ENCODE results near the gene PHACTR2.
A peak's percentile ranks its signal among the peaks of the same experiment; 100 is the strongest.

The PHACTR2 gene

GRCh38 chr6:143823548-143823947, 145.8 kb downstream of the PHACTR2 start:
- Histone ChIP-seq H3K9me3 (ENCODE audit: control insufficient read depth, low read length) (no peaks in the 10 kb centered on the region), H3K4me1 (ENCODE audit: control insufficient read depth, insufficient read depth, low read length) (no peaks in the 10 kb centered on the region), H3K27ac (ENCODE audit: insufficient read depth, low read depth, low read length, poor library complexity, severe bottlenecking) (no peak overlapping the region), H3K36me3 (ENCODE audit: control insufficient read depth, insufficient read depth, low read length) (no peaks in the 10 kb centered on the region), H3K27me3 (ENCODE audit: control insufficient read depth, insufficient read depth, low read length, poor library complexity, severe bottlenecking) (no peaks in the 10 kb centered on the region), H3K4me3 (ENCODE audit: insufficient read depth, low read depth, low read length) (no peak overlapping the region)
- 92 to 94% methylated on average over 6 of the region's 6 CpGs for WGBS, 2 experiments

GRCh38 chr6:143828572-143828971, 150.8 kb downstream of the PHACTR2 start:
- H3K9me3 ChIP-seq (ENCODE audit: control insufficient read depth, low read length), result no peaks in the 10 kb centered on the region
- H3K4me3 ChIP-seq (ENCODE audit: insufficient read depth, low read depth, low read length), result no peak overlapping the region
- H3K27me3 ChIP-seq (ENCODE audit: control insufficient read depth, insufficient read depth, low read length, poor library complexity, severe bottlenecking), result no peaks in the 10 kb centered on the region
- no peaks in the 10 kb centered on the region for H3K36me3 ChIP-seq (ENCODE audit: control insufficient read depth, insufficient read depth, low read length)
- H3K27ac ChIP-seq (ENCODE audit: insufficient read depth, low read depth, low read length, poor library complexity, severe bottlenecking), result no peak overlapping the region
- no peaks in the 10 kb centered on the region for H3K4me1 ChIP-seq (ENCODE audit: control insufficient read depth, insufficient read depth, low read length)

- Histone ChIP-seq H3K4me3 (ENCODE audit: insufficient read depth, low read depth, low read length) (no peak overlapping the region), H3K9me3 (ENCODE audit: control insufficient read depth, low read length) (no peaks in the 10 kb centered on the region), H3K27ac (ENCODE audit: insufficient read depth, low read depth, low read length, poor library complexity, severe bottlenecking) (no peak overlapping the region), H3K4me1 (ENCODE audit: control insufficient read depth, insufficient read depth, low read length) (no peaks in the 10 kb centered on the region), H3K36me3 (ENCODE audit: control insufficient read depth, insufficient read depth, low read length) (no peaks in the 10 kb centered on the region), H3K27me3 (ENCODE audit: control insufficient read depth, insufficient read depth, low read length, poor library complexity, severe bottlenecking) (no peaks in the 10 kb centered on the region)
- 97 to 98% methylated on average over 1 to 2 of the region's 2 CpGs for WGBS, 2 experiments
These were observed 158.4 kb downstream of the PHACTR2 start for GRCh38 chr6:143836150-143836549.

- H3K27ac ChIP-seq (ENCODE audit: insufficient read depth, low read depth, low read length, poor library complexity, severe bottlenecking), result no peak overlapping the region
- no peaks in the 10 kb centered on the region for H3K9me3 ChIP-seq (ENCODE audit: control insufficient read depth, low read length)
- WGBS, 2 experiments, result 90 to 95% methylated on average over 3 to 4 of the region's 5 CpGs
- peaks cover 3% of the 10 kb centered on the region for H3K4me1 ChIP-seq (ENCODE audit: control insufficient read depth, insufficient read depth, low read length)
- no peak overlapping the region for H3K4me3 ChIP-seq (ENCODE audit: insufficient read depth, low read depth, low read length)
- no peaks in the 10 kb centered on the region for H3K36me3 ChIP-seq (ENCODE audit: control insufficient read depth, insufficient read depth, low read length)
- H3K27me3 ChIP-seq (ENCODE audit: control insufficient read depth, insufficient read depth, low read length, poor library complexity, severe bottlenecking), result no peaks in the 10 kb centered on the region
These were observed 160.6 kb downstream of the PHACTR2 start for GRCh38 chr6:143838395-143838794.

- Histone ChIP-seq H3K4me1 (ENCODE audit: control insufficient read depth, insufficient read depth, low read length) (peaks cover 3% of the 10 kb centered on the region), H3K4me3 (ENCODE audit: insufficient read depth, low read depth, low read length) (no peak overlapping the region), H3K27me3 (ENCODE audit: control insufficient read depth, insufficient read depth, low read length, poor library complexity, severe bottlenecking) (no peaks in the 10 kb centered on the region), H3K36me3 (ENCODE audit: control insufficient read depth, insufficient read depth, low read length) (no peaks in the 10 kb centered on the region), H3K27ac (ENCODE audit: insufficient read depth, low read depth, low read length, poor library complexity, severe bottlenecking) (no peak overlapping the region), H3K9me3 (ENCODE audit: control insufficient read depth, low read length) (no peaks in the 10 kb centered on the region)
- WGBS, 2 experiments, result 90 to 93% methylated on average over 4 of the region's 4 CpGs
These were observed 161.4 kb downstream of the PHACTR2 start for GRCh38 chr6:143839196-143839595.

- no peaks in the 10 kb centered on the region for H3K9me3 ChIP-seq (ENCODE audit: control insufficient read depth, low read length)
- no peaks in the 10 kb centered on the region for H3K27me3 ChIP-seq (ENCODE audit: control insufficient read depth, insufficient read depth, low read length, poor library complexity, severe bottlenecking)
- 93 to 95% methylated on average over 6 of the region's 6 CpGs for WGBS, 2 experiments
- H3K27ac ChIP-seq (ENCODE audit: insufficient read depth, low read depth, low read length, poor library complexity, severe bottlenecking), result no peak overlapping the region
- H3K4me1 ChIP-seq (ENCODE audit: control insufficient read depth, insufficient read depth, low read length), result peaks cover 3% of the 10 kb centered on the region
- peaks cover 2% of the 10 kb centered on the region for H3K36me3 ChIP-seq (ENCODE audit: control insufficient read depth, insufficient read depth, low read length)
- H3K4me3 ChIP-seq (ENCODE audit: insufficient read depth, low read depth, low read length), result no peak overlapping the region
These were observed 163.0 kb downstream of the PHACTR2 start for GRCh38 chr6:143840595-143841265.

GRCh38 chr6:143842461-143842901, 164.7 kb downstream of the PHACTR2 start:
- Histone ChIP-seq H3K4me3 (ENCODE audit: insufficient read depth, low read depth, low read length) (peak overlapping the region; percentile 67), H3K36me3 (ENCODE audit: control insufficient read depth, insufficient read depth, low read length) (peaks cover 2% of the 10 kb centered on the region), H3K27ac (ENCODE audit: insufficient read depth, low read depth, low read length, poor library complexity, severe bottlenecking) (peak overlapping the region; percentile 94), H3K9me3 (ENCODE audit: control insufficient read depth, low read length) (no peaks in the 10 kb centered on the region), H3K27me3 (ENCODE audit: control insufficient read depth, insufficient read depth, low read length, poor library complexity, severe bottlenecking) (no peaks in the 10 kb centered on the region), H3K4me1 (ENCODE audit: control insufficient read depth, insufficient read depth, low read length) (peaks cover 3% of the 10 kb centered on the region)
- 54 to 74% methylated on average over 7 of the region's 7 CpGs for WGBS, 2 experiments

GRCh38 chr6:143842902-143843676, 165.3 kb downstream of the PHACTR2 start, which contains the start of gene LTV1:
TSS of gene LTV1 (plus strand) at chr6:143843338. CDS start at chr6:143843478, 140 bp downstream.
- H3K27me3 ChIP-seq (ENCODE audit: control insufficient read depth, insufficient read depth, low read length, poor library complexity, severe bottlenecking), result no peaks in the 10 kb centered on the region
- no peaks in the 10 kb centered on the region for H3K9me3 ChIP-seq (ENCODE audit: control insufficient read depth, low read length)
- H3K4me3 ChIP-seq (ENCODE audit: insufficient read depth, low read depth, low read length), result peak within 1 kb of the TSS; percentile 67
- H3K27ac ChIP-seq (ENCODE audit: insufficient read depth, low read depth, low read length, poor library complexity, severe bottlenecking), result peak within 1 kb of the TSS; percentile 94
- peaks cover 6% of the 10 kb centered on the region for H3K36me3 ChIP-seq (ENCODE audit: control insufficient read depth, insufficient read depth, low read length)
- peaks cover 3% of the 10 kb centered on the region for H3K4me1 ChIP-seq (ENCODE audit: control insufficient read depth, insufficient read depth, low read length)
- 0% methylated on average over 64 of the region's 64 CpGs for WGBS, 2 experiments

GRCh38 chr6:143843677-143843999, 165.9 kb downstream of the PHACTR2 start:
- Histone ChIP-seq H3K4me3 (ENCODE audit: insufficient read depth, low read depth, low read length) (peak overlapping the region; percentile 67), H3K9me3 (ENCODE audit: control insufficient read depth, low read length) (no peaks in the 10 kb centered on the region), H3K27ac (ENCODE audit: insufficient read depth, low read depth, low read length, poor library complexity, severe bottlenecking) (peak overlapping the region; percentile 12), H3K27me3 (ENCODE audit: control insufficient read depth, insufficient read depth, low read length, poor library complexity, severe bottlenecking) (no peaks in the 10 kb centered on the region), H3K36me3 (ENCODE audit: control insufficient read depth, insufficient read depth, low read length) (peaks cover 6% of the 10 kb centered on the region), H3K4me1 (ENCODE audit: control insufficient read depth, insufficient read depth, low read length) (peaks cover 3% of the 10 kb centered on the region)
- 1 to 2% methylated on average over 9 of the region's 9 CpGs for WGBS, 2 experiments

- peaks cover 3% of the 10 kb centered on the region for H3K4me1 ChIP-seq (ENCODE audit: control insufficient read depth, insufficient read depth, low read length)
- H3K4me3 ChIP-seq (ENCODE audit: insufficient read depth, low read depth, low read length), result peak overlapping the region; percentile 67
- no peaks in the 10 kb centered on the region for H3K9me3 ChIP-seq (ENCODE audit: control insufficient read depth, low read length)
- WGBS, 2 experiments, result 32 to 38% methylated on average over 4 of the region's 4 CpGs
- peaks cover 6% of the 10 kb centered on the region for H3K36me3 ChIP-seq (ENCODE audit: control insufficient read depth, insufficient read depth, low read length)
- no peaks in the 10 kb centered on the region for H3K27me3 ChIP-seq (ENCODE audit: control insufficient read depth, insufficient read depth, low read length, poor library complexity, severe bottlenecking)
- H3K27ac ChIP-seq (ENCODE audit: insufficient read depth, low read depth, low read length, poor library complexity, severe bottlenecking), result no peak overlapping the region
These were observed 166.2 kb downstream of the PHACTR2 start for GRCh38 chr6:143844006-143844405.
